NCI-H2196 treated with DMSO at 0.1 percent for 48 hours (cell line): ENCODE data around the gene CA6.
"Not testable (repeated sequence)": the region's sequence is repeated elsewhere in the genome, so short reads cannot be mapped to it uniquely, and the experiment has no call there.

Source experiments
- DNase-seq: peaks from one replicate; lab custom pipeline; 2025; ENCODE audit not compliant: unreplicated experiment; lab: John Stamatoyannopoulos, UW

Gene CA6

GRCh38 chr1:8945568-8945967 lies at the start of gene CA6:
Gene CA6 (plus strand): TSS chr1:8945868. CDS start chr1:8945887, 19 bp downstream.
- DNase-seq = no peak

DNA sequence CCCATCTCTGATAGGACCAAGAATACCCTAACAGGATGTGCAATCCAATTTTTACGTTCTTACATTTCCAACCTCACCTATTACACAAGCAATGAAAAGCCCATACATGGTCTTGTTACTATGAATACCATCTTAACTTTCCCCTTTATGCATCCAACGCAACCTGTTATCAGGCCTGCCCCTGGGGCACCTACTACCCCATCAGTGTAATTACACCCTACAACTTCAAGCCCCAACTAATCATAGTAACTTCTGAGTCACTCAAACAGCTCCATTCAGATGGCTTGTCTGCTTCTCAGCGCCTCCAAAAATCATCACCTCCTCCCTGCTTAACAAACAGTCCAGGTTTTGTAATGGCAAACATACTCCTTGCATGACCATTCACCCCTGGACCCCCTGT lies 48.9 kb upstream of the CA6 start:
- not testable (repeated sequence) for DNase-seq

DNA sequence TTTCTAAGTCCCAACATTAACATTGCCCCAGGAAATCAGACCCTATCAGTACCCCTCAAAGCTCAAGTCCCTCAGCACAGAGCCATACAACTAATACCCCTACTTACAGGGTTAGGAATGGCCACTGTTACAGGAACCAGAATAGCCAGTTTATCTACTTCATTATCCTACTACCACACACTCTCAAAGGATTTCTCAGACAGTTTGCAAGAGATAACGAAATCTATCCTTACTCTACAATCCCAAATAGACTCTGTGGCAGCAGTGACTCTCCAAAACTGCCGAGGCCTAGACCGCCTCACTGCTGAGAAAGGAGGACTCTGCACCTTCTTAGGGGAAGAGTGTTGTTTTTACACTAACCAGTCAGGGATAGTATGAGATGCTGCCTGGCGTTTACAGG lies 48.2 kb upstream of the CA6 start:
- DNase-seq = not testable (repeated sequence)

- DNase-seq = not testable (repeated sequence)
These were observed 47.2 kb upstream of the CA6 start for GRCh38 chr1:8898418-8898817.

DNA sequence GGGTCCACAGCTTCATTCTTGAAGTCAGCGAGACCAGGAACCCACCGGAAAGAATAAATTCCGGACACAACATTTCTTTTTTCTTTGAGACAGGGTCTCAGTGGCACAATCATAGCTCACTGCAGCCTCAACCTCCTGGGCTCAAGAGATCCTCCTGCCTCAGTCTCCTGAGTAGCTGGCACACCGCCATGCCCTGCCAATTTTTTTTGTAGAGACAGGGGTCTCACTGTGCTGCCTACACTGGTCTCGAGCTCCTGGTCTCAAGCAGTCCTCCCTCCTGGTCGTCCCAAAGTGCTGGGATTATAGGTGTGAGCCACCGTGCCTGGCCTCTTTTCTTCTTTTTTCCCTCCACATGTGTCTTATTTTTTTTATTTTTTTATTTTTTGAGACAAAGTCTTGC lies 46.6 kb upstream of the CA6 start:
- no peak for DNase-seq

DNA sequence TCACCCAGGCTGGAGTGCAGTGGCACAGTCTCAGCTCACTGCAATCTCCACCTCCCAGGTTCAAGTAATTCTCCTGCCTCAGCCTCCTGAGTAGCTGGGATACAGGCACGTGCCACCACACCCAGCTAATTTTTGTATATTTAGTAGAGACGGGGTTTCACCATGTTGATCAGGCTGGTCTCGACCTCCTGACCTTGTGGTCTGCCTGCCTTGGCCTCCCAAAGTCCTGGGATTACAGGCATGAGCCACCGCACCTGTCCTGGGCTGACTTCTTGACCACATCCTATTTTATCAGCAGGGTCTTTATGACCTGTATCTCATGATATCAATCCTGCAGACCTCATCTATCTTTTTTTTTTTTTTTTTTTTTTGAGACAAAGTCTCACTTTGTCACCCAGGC lies 45.0 kb upstream of the CA6 start:
- not testable (repeated sequence) for DNase-seq

DNA sequence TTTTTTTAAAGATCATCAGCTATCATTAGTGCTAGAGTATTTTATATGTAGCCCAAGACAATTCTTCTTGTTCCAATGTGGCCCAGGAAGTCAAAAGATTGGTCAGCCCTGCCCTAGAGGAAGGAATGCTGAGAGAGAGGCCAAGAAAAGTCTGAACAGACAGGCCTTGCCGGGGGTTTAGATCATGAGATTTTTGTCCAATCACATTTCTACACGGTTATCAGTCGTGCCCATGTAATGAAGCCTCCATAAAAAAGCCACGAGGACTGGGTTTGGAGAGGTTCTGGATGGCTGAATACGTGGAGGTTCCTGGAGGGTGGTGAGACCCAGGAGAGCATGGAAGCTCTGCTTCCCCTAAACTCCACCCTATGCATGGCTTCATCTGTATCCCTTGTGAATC lies 42.9 kb upstream of the CA6 start:
- DNase-seq = no peak

DNA sequence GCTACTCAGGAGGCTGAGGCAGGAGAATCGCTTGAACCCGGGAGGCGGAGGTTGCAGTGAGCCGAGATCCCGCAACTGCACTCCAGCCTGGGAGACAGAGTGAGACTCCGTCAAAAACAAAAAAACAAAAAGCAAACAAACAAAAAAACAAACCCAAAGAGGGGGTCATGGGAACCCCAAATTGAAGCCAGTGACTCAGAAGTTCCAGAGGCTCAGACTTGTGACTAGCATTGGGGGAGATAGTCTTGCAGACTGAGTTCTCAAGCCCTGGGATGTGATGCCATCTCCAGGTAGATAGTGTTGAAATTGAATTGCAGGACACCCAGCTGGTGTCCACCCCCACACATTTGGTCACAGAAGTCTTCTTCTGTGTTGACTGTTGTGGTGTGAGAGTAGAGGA lies 42.3 kb upstream of the CA6 start:
- DNase-seq = no peak

GRCh38 chr1:8903908-8904650 lies 41.6 kb upstream of the CA6 start:
- peak; percentile 51 for DNase-seq

DNA sequence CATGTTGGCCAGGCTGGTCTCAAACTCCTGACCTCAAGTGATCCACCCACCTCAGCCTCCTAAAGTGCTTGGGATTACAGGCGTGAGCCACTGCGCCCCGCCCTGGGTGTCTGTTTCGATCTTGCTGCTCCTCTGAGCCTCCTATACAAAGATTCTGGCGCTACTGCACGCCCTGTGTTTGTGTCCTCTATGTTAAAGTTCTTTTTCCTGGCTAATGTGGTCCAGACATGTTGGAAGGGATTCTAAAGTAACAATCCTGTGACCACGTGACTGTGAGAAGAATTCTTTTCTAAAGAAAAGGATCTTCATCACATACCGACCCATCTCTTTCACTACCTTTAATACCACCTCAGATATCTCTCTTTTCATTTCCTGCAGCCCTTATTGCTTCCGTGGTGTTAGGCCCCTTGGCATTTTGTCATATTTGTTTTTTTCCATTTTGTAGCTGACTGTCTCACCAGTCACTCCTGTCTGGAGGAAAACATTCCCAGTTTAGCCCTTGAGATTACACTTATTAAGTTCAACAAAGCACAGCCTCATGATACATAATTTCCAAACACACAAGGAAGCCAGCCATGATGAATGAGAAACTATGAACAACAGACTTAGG lies 40.0 kb upstream of the CA6 start:
- no peak for DNase-seq

DNA sequence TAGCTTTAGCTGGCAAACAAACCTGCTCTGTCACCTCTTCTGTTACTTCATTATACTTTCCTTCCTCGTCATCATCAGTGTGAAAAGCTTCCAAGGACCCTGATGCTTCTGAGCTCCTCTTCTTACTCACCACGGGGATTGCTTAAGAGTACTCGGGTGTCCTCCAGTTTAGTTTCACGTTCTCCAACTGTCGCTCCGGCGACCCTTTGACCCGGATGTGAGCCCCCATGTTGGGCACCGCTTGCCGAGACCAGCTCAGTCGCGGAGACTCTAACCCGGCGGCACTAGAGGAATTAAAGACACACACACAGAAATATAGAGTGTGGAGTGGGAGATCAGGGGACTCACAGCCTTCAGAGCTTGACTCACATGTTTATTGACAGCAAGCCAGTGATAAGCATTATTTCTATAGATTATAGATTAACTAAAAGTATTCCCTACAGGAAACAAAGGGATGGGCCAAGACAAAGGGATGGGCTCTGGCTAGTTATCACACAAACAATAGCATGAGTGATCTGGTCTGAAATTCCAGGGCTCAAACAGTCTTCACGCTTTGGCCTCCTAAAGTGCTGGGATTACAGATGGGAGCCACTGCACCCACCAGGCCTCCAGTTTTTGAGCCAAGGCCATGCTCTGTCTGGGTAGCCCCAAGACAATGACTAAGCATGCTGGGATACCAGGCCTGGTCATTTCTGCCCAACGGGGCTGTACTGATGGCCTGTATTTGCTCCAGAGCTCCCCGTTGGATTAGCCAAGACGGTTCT lies 37.1 kb upstream of the CA6 start:
- no peak for DNase-seq

- DNase-seq = no peak
These were observed 35.3 kb upstream of the CA6 start for GRCh38 chr1:8910331-8910730.

DNA sequence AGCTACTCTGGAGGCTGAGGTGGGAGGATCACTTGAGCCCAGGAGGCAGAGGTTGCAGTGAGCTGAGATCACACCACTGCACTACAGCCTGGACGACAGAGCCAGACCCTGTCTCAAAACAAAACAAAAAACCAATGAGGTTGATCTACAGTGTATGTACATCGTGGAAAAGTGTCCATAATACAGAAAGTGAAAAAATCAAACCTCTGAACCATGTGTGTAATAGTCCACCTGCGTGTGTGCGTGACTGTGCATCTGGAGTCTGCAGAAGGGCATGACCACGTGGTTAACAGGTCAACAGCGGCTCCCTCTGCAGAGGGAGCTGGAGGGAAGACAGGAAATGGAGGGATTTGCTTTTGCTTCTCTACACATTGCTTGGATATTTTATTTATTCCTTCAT lies 34.8 kb upstream of the CA6 start:
- no peak for DNase-seq

- no peak for DNase-seq
These were observed 34.0 kb upstream of the CA6 start for GRCh38 chr1:8911416-8912309.

DNA sequence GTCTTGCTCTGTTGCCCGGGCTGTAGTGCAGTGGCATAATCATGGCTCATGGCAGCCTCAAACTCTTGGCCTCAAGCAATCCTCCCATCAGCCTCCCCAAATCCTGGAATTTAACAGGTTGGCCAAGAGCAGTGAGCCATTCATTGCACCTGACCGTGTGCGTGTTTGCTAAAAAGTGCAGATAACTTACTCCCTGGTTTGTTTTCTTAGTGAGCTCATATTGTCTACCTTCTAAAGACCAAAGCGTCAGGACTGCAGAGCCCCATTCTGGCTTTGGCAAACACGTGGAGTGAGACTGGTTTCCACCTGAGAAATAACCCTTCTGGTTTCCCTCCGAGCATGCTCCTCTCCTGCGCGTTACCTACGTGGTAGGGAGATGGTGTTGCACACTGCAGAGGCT lies 32.2 kb upstream of the CA6 start:
- no peak for DNase-seq

- DNase-seq = no peak
These were observed 31.2 kb upstream of the CA6 start for GRCh38 chr1:8914466-8914865.

- DNase-seq = no peak
These were observed 30.2 kb upstream of the CA6 start for GRCh38 chr1:8915446-8915845.

DNA sequence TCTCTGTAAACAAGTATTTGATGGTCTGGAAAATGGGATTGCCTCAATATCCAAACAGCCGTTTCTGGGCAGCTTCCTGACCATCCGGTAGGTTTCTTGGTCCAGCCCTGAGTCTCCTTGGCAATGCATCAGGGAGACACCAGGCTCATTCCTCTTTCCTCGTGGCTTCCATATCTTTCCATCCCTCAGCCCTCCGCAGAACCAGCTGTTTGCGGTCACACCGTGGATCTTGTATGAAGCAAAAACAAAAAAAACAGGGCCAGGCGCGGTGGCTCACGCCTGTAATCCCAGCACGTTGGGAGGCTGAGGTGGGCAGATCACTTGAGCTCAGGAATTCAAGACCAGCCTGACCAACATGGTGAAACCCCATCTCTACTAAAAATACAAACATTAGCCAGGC lies 28.1 kb upstream of the CA6 start:
- DNase-seq = not testable (repeated sequence)

DNA sequence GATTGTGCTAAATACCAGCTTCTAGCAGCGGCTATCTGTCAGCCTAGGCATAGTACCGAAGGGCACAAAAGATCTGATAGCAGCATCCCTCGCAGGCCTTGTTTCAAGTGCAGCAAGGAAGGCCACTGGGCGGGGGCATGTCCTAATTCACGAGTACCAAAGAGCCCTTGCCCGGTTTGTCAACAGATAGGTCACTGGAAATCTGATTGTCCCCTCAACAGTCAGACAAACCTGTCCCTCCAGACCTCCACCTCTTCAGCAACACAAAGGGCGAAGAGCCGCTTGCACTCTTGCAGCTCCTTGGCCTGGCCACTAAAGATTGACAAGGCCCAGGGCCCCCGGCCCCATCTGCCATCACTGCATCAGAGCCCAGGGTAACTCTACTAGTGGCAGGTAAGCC lies 22.7 kb upstream of the CA6 start:
- no peak for DNase-seq

- no peak for DNase-seq
These were observed 20.3 kb upstream of the CA6 start for GRCh38 chr1:8925406-8925805.

DNA sequence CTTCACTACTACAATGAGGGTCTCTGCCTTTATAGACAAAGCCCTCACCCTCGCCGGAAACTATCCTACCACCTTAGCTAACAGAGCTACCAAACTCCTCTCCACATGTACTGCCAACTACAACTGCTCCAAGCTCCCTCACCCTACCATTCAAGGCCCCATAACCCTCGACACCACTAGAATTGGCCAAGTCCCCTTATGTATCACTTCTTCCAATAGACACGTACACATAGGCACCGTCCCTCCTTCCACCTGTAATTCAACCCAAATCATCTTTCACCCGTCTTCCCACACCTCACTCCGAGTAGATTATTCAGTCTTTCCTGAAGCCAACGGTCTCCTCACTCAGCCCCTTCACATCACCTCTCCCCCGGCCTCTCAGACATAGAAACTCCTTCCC lies 19.7 kb upstream of the CA6 start:
- no peak for DNase-seq
